Ammon's horn (tissue), 1 donor: ENCODE measurements around the gene TMEM135.
A peak's percentile ranks its signal among the peaks of the same experiment; 100 is the strongest.
"Not testable (repeated sequence)": the region's sequence is repeated elsewhere in the genome, so short reads cannot be mapped to it uniquely, and the experiment has no call there.

Experiments
- DNase-seq: peaks from one replicate; pipeline ENCODE4 v3.0.0-alpha.2; 2016; ENCODE audit warnings: low spot score

Gene TMEM135

DNA sequence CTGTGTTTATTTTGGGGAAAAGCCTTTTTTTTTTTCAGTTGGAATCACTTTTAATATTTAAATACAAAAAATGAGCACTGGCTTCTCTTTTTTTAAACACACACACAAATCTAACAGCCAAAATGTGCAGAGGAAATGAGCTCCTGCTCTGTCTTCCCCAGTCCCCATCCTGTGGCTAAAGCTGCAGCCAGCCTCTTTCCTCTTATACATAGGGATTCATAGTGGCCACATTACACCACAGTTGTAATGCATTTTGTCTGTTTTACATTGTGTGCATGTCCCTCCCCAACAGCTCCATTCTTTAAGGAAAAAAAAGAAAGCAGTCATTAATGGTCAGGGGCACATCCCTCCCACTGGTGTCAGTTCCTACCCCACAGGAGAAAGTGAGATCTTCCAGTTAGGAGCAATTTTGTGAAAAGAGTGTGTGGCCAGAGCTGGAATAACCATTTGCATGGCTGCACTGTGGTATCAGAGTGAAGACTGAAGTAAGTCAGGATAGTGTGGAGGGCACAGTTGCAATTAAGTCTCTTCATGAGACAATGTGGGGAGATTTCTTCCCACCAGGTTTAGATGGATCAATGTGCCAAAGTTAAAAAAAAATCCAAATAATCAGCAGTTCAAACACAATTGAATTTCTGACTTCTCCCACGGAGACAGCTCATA is 220.6 kb downstream of the TMEM135 start:
- no peak for DNase-seq

DNA sequence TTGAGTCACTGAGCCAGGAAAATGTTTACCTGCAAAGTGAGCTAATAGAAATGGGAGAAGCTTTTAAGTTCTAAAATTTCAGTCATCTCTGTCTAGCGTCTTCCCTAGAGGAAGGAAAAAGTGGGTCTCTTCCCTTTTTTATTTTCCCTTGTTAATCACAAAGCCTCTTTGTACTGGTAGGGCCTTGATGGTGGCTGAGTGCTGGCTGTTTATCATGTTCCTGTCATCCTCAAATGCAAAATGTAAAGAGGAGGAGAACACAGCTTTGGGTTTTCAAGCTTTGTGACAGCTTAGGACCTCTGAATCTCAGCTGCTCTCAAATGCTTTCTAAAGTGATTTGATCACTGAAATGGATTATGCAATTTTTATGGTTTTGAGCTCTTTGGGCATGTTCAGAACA is 222.0 kb downstream of the TMEM135 start:
- DNase-seq: peak; percentile 30

DNA sequence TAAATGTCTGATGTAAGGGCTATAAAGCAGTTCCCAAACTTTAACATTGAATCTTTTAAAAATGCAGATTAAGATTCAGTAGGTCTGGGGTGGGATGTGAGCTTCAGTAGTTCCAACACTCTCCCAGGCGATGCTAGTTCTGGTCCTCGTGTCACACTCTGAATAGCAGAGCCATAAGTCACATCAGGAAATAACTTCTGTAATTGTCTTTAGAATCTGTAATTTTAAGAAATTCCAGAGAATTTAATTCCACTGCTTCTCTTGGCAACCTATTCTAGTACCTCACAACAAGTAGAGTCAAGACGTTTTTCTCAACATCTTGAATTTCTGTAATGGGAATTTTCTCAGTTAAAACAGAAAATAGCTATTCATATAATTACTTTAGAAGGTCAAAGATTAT is 223.1 kb downstream of the TMEM135 start:
- DNase-seq: no peak

DNA sequence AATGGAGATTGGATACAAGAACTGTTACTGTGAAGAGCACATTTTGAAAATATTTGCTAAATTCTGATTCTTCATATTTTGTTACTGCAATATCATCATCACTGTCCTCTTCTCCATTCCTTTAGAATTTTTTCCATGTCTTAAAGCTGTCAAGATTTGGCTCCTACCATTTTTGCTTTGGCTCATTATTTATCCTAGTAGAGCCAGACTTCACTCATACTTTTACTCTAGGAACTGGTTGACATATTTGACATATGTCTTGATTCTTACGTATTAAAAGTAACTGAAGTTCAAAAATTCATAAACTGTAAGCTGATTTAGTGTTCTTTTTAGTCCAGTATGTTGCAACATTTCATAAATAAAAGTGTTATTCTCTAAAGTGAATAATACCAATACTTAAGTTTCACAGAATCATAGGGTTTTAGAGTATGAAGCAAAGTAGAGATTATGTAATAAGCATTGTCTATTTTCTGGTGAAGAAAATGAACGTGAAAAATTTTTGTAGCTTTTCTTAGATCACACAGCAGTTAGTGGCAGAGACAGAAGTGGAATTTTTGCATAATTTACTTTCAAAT is 225.6 kb downstream of the TMEM135 start:
- no peak for DNase-seq

DNA sequence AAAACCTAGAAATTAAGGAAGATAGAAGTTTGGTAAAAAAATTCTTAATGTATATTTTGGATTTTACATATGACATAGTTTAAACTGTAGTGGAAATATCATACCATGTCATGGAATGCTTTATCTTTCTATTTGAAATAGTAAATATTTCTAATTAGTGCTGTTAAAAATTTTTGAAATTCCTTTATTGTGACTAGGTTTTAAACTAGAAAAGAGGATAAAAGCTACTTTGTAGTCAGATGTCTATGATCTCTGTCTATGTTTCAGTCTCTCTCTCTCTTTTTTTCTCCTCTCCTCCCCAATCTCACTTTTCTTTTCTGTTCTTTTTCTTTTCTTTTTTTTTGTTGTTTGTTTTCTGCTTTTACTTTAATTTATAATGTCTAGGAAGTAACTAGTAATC is 226.2 kb downstream of the TMEM135 start:
- no peak for DNase-seq

DNA sequence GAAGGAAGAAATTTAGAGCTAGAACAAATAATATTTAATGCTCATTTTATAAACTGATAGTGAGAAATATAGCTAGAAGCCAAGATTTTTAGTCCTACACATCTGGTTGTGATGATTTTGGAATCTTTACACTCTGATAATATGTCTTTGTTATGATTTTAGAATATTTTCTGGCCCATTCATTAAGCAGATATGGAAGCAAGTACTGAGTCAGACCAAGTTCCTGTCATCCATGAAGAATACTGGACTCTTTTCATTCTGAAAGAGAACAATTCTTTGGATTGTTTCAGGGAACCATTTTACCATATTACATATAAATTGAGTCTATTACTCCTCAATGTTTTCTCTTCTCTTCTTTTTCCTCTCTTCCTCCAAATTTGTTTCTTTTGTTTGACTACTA is 227.4 kb downstream of the TMEM135 start:
- DNase-seq: no peak

DNA sequence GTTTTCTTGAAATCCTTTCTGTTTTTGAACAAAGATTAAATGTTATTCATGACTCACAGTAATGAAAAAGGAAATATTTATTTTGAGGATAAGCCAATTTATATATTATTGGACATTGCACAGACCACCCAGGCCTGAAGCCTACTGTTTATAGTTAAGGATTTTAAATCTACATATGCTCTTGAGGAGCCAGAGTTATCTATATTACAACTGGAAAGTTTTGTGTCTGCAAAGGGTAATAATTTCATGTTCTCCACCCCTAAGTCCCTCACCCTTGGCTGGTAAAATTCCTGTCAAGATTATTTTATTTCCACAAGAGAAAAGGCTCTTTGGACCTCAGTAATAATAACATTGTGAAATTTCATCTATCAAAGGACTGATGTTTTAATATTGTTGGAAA is 228.2 kb downstream of the TMEM135 start:
- DNase-seq: no peak

DNA sequence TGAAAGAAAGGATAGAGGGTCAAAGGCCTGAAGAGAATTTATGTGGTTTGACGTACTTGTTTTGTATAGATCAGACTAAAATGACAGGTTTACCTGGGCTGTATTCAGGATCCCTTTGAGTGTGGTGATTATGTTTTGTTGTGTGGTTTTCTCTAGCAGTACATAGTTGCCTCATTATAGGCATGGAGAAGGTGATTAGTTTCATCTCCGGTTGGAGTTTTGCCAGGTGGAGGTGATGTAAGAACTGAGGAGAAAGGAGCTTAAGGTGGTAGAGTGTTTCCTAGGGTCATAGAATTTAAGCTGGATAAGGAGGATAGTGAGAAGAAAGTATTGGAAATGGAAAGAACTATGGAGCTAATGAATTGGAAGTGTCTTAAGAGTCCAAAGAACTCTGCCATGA is 229.0 kb downstream of the TMEM135 start:
- DNase-seq: no peak

DNA sequence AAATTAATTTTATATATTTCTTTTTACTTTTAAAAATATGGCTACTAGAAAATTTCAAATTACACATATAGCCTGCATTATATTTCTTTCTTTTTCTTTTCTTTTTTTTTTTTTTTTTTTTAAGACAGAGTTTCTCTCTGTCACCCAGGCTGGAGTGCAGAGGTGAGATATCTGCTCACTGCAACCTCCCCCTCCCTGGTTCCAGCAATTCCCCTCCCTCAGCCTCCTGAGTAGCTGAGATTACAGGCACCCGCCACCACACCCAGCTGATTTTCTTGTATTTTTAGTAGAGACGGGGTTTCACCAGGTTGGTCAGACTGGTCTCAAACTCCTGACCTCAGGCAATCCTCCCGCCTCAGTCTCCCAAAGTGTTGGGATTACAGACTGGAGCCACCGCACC is 234.2 kb downstream of the TMEM135 start:
- not testable (repeated sequence) for DNase-seq

DNA sequence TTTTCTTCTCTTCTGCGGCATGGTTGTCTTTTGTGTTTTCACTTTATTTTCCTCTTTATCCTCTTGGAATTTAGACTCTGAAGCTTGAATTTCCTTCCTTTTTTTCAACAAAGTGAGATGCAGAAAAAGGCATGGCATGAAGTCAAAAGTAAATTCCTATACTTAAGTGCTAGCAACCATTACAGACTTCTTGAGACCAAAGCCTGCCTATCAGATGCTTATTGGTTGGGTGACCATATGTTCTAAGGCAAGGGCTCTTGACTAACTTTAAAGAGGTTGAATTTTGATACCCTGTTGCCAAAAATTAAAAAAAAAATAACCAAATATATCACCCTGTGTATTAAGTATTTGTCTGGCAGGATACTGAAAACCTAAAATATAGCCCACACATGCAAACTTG is 237.4 kb downstream of the TMEM135 start:
- DNase-seq: no peak

DNA sequence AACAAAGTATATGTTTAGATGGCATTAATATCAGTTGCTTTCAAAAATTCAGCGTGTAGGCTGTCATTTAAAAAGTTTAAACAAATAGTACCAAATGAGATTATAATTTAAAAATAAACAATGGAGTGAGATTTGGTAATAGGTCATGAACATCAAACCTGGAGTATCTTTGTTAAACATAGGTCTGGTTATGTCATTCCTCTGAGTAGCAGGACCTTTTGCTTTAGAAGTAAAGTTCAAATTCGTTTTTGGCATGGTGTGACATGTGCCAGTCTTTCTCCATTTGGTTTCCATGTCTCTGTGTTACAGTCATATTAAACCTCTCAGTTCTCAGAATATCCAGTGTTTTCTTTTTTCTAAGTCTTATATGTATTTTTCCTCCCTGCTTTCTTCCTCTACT is 242.4 kb downstream of the TMEM135 start:
- DNase-seq: no peak

DNA sequence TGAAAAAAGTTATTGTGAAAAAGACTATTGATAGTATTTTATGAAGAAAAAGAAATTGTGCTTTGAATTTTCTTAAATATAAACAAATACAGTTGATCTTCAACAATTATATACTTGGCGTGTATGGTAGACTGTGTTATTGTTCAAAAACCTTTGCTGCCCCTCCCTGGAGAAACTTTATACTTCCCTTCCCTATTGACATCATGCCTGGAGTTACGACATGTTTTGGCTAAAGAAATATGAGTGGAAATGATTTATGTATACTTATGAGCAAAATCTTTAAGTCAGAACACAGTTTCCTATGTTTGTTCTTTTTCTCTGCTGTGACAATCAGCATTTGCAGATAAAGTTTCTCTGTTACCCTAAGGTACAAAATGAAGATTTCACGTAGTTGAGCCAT is 243.8 kb downstream of the TMEM135 start:
- no peak for DNase-seq

DNA sequence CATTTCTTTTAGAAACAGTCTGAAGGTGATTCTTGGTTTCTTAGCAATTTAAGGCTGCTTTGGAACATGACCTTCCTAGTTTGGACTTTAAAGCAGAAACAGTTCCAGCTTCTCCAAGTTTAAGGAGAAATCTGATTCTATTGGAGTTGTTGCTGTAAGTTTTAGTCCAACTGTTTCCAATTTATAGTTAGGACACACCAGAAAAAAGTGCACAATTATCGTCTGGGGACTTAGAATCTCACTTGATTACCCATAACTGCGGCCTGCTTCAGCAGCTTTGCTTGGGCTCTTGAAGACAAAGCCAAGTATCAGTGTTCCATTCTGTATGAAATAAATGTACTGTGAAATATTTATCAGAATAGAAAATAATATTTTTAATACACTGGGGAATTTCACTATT is 246.6 kb downstream of the TMEM135 start:
- DNase-seq: no peak

DNA sequence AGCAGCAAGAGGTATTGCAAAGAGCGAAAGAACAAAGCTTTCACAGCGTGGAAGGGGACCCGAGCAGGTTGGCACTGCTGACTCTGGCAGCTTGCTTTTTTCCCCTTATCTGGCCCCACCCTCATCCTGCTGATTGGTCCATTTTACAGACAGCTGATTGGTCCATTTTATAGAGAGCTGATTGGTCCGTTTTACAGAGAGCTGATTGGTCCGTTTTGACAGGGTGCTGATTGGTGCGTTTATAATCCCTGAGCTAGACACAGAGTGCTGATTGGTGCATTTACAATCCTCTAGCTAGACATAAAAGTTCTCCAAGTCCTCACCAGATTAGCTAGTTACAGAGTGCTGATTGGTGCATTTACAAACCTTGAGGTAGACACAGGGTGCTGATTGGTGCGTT is 247.9 kb downstream of the TMEM135 start:
- DNase-seq: not testable (repeated sequence)

DNA sequence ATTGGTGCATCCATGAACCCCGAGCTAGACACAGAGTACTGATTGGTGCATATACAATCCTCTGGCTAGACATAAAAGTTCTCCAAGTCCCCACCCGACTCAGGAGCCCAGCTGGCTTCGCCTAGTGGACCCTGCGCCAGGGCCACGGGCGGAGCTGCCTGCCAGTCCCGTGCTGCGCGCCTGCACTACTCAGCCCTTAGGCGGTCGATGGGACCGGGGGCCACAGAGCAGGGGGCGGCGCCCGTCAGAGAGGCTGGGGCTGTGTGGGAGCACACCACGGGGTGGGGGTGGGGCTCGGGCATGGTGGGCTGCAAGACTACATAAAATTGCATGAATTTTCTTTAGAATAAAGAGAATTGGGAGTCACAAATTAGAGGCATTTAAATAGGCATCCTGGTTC is 248.6 kb downstream of the TMEM135 start:
- DNase-seq: no peak

DNA sequence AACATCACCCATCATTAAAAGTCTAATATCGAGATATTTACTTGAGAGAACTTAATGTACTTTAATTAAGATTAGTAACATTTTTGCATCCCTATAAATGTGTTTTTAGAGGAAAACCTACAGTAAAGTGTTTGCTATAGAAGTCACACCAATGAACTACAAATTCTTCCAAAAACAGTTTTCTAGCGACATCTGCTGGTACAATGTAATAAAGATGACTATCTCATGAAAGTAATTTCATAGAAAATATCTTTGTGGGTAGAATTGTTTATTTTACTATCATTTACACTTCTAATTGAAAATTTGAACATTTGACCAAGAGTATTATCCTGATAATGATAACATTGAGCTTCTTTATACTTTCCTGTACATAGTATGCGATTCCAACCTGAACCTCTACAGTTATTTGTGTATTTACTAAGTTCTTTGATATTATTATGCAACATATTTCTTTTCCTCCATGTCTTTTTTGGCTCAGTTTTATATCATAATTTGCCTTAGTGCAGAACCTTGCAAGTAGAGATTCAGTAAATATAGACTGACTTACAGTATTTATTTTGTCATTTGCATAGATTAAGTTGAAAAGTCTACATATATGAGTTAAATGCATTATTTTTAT is 252.7 kb downstream of the TMEM135 start:
- peak; percentile 53 for DNase-seq

DNA sequence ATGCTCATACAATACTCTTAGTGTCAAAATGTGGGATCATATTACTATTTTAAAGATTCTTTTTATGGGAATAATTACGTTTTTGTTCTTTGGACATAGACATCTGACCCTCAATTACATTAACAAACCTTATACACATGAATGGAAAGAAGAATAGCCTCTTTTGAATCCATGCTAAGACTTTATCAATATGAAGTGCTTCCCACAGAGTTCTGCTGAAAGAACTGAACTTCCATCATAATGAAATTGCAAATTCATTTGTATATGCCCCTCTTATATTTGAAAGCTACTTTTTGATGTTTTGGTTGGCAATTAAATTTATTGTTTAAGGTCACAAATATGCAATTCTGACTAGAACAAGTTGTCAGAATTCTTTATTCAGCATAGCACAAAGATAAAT is 254.9 kb downstream of the TMEM135 start:
- no peak for DNase-seq

DNA sequence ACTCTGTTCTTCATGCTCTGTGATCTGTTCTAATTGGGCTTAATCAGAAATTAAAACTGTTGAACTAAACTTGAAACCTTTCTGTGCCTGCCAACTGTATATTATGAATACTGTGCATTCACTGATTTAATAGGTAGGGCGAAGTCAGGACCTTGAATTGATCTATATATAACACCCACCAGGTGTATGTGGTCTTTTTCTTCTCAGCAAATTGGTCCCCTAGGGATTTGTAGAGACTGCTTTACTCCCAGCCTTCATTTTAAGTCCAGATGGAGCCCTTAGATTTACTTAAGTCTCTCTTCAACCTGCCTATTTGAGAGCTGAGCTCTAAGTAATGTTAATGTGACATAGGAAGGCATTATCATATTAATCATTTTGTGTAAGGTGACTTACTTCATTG is 257.5 kb downstream of the TMEM135 start:
- DNase-seq: no peak

DNA sequence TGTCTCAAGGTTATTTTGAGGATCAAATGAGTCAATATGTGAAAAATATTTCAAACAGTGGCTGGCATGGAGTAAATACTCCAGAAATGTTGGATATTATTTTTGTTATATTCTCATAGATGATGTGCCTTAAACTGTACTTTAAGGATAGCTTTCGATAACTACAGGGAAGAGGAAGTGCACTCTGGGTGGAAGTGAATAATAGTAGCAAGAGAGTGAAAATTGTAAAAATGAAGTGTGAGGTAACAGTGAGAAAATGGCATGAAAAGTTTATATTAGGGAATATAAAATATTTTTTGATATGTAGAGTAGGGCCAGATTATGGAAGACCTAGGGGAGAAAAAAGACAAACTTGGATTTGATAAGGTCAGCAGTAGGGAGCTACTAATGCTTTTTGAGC is 258.9 kb downstream of the TMEM135 start:
- DNase-seq: no peak

DNA sequence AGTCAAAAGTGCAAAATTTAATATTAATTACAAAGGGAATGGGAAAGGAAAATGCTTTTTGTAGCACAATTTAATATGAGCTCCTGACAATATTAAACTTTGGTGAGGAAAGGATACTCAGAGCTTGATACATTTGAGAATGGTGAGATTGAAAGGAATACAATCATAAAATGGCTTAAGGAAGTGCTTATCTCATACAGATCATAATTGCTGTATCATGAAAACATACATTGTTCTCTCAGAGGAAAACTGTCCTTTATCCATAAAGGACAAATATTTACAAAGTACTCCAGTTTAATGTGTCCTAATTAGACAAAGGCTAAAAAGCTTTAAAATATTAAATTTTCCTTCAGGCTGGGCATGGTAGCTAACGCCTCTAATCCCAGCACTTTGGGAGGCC is 260.4 kb downstream of the TMEM135 start:
- DNase-seq: no peak

DNA sequence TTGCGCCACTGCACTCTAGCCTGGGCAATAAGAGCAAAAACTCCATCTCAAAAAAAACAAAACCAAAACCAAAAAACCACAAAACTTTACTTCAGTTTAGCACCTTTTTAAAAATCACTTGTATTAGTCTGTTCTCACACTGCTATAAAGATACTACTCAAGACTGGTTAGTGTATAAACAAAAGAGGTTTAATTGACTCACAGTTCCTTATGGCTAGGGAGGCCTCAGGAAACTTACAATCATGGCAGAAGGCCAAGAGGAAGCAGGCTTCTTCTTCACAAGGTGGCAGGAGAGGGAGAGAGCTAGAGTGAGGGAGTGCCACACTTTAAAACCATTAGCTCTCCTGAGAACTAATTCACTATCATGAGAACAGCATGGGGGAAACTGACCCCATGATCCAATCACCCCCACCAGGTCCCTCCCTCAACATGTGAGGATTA is 261.3 kb downstream of the TMEM135 start:
- DNase-seq: no peak

DNA sequence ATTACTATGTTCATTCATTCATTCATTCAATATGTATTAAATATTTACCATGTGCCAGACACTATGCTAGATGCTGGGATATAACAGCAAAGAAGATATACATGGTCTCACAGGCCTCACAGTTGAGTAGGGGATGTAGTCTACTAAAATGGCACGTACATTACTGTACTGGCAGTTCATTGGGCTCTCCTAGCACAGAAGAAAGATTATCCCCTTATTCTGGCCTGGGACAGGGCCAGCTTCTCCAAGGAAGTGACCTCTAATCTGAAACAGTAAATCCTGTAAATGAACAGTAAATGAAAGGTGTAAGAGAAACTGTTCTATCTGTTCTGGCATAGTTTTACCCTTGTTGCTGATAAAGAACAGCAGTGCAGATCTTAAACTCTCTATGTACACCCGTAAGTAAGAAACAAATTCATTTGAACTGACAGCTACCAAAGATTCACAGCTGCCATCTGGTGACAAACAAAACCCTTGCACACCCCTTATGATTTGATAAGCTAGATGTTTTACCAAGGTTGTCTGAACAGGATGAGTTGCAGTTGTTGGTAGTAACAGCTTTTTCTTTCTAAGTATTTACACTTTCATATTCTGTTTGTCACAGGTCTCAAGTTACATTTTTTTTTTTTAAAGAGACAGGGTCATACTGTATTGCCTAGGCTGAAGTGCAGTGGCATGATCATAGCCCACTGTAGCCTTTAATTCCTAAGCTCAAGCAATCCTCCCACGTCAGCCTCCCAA is 263.1 kb downstream of the TMEM135 start:
- DNase-seq: peak; percentile 12
